HCEC 1CT (cell line): ENCODE data around the gene FGF14.
A peak's percentile ranks its signal among the peaks of the same experiment; 100 is the strongest.

Experiments
- DNase-seq: peaks from one replicate; pipeline ENCODE4 v3.0.0-alpha.2; 2017

The FGF14 gene

DNA sequence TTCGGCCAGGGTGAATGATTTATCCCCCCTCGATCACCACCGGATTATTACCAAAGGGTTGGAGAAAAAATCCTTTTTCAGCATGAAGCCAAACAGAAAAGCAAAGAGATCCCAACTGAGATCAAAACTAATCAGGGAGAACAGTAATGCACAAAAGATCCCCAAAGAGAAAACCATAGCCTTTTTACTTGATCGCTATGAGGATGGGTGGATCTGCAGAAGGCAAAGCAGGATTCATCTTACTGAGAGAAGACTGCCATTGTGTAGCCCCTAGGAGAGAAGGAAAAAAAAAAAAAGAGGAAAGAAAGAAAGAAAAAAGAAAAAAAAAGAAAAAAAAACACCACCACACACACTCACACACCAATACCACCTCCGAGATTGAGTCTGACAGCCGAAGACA lies at the start of gene FGF14:
TSS of gene FGF14 (minus strand) at position 283 of the 400 bp plus-strand sequence.
- peak; percentile 4 for DNase-seq

DNA sequence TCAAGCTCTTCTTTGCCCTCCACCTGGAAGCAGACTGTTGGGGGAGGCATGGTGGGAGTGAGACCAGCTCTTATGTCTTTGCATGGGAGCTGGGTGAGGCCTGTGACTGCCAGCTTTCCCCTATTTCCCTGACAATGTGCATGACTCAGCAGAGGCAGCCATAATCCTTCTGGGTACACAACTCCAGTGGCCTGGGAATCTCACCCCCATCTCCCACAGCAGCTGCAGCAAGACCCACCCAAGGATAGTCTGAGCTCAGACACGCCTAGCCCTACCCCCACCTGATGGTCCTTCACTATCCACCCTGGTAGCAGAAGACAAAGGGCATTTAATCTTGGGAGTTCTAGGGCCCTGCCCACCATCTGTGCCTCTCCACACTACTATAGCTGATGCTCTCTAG lies 41.4 kb upstream of the FGF14 start:
- DNase-seq = no peak

GRCh38 chr13:102441085-102441484 lies 39.2 kb upstream of the FGF14 start:
- DNase-seq = no peak

- DNase-seq = no peak
Measured at GRCh38 chr13:102440259-102440936, 38.5 kb upstream of the FGF14 start.

DNA sequence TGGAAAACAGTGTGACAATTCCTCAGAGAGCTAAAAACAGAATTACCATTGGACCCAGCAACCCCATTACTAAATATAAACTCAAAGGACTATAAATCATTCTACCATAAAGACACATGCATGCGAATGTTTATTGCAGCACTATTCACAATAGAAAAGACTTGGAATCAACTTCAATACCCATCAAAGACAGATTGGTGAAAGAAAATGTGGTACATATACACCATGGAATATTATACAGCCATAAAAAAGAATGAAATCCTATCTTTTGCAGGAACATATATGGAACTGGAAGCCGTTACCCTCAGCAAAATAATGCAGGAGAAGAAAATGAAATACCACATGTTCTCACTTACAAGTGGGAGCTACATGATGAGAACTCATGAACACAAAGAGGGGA lies 20.8 kb upstream of the FGF14 start:
- no peak for DNase-seq

- no peak for DNase-seq
Measured at GRCh38 chr13:102405499-102406100, 3.8 kb upstream of the FGF14 start.

GRCh38 chr13:102402290-102402689 lies 442 bp upstream of the FGF14 start:
- peak; percentile 77 for DNase-seq

- DNase-seq = peak; percentile 37
Measured at GRCh38 chr13:102401265-102401664, 583 bp downstream of the FGF14 start.

DNA sequence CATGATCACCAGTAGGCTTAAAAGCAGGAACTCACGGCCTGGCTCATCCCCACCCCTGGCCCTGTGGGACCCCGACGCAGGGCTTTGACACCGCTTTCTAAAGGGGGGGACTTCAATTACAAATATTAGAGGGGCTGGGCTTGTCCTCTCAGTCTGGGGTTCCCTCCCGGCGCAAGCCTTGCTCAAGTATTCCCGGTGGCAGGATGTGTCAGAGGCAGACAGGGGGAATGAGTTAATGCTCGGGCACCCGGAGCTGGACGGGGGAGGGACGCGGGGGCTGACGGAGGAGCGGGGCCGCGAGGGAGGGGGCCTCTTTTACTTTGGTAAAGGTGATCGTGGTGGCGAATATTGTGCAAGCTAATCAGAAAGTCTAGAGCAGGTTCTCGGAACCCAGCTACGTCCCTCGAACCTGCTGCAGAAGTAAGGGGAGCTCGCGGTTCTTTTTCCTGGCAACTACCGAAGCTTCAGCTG lies 1.1 kb downstream of the FGF14 start:
- peak; percentile 24 for DNase-seq

DNA sequence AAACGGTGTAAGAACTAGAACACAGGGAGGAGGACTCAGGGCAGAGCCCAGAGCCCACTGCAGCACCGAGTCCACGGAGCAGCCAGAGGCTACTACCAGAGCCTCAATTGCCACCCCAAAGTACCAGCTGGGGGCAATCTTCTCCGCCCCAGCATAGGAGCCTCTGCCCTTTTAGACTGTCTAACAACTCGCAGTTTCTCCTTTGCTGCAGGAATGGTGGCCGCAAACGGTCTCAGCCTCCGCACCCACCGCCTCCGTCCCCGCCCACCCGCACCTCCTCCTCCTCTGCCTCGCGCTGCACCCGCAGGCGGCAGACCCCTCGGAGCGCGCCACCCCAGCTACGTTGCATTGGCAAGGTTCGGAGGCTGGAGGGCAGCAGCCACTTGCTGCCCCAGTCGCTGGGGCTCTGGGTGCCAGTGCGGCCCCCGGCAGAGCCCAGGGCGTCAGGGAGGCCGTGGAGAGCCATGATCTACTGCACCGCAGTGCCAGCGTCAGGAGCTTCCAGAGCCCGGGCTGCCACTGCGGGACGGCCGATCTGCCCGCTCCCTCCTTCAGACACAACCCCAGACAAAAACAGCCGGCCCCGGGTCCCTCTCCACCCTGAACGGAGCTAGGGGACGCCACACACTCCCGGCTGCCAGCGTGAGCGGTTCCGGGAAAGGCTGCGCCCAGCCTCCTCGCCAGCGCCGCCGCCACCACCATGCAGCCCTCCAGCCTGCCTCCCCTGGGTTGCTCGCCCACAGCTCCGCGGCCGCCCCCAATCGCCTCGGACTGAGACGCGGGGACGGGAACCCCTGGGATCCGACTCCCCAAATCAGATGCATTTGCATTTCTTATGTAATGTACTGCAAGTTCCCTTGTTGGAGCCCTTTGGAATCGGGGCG lies 1.8 kb downstream of the FGF14 start:
- no peak for DNase-seq

GRCh38 chr13:102395939-102396338 lies 5.9 kb downstream of the FGF14 start:
- DNase-seq = no peak

DNA sequence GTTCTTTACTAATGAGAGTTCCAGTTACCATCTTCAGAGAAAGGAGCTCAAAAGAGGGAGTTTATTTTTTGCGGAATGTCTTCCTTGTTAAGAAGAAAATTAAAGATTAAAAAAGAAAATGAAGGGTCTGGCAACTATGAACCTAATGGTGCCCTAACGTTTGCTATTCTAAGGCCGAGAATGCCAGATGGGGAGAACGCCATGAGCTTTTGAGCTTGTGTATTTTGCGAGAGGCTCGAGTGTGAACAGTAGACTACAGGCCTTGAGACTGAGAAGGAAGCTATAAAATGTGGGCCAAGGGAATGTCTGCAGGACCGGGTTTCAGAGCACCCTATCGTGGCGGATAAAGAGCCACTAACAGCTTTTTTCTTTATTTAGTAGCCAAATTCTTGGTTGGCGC lies 6.7 kb downstream of the FGF14 start:
- DNase-seq = no peak

GRCh38 chr13:102394158-102395053 lies 7.4 kb downstream of the FGF14 start:
- peak; percentile 88 for DNase-seq

DNA sequence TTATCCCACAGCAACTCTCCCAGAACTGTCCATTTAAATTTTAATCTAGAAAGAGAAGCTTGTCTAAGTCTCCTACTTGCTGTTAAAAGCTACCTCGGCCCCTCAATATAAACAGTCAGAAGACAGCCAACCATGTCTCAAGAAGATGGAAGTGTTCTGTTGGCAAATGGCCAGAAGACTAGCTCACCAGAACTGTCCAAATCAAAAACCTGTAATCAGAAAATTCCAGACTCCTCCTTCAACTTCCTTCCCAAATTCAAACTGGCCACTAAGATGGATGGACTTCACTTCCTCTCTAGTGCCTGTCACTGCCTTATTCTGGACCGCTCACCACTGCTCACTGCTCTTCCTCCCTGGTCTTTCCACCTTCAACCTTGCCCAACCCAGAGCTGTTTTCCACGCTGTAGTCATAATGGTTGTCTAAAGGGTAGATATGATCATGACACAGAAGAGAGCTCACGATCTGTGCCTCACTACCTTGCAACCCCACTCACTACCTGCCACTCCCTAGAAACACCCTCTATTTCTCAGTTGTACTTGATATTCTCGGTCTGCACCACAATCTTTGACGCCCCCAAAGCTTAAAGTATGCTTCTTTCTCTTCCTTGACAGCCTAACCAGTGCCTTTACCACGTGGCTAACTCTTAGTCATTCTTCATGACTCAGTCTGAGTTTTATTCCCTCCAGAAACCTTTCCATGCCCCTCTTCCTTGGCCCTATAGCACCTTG lies 9.2 kb downstream of the FGF14 start:
- DNase-seq = peak; percentile 8

DNA sequence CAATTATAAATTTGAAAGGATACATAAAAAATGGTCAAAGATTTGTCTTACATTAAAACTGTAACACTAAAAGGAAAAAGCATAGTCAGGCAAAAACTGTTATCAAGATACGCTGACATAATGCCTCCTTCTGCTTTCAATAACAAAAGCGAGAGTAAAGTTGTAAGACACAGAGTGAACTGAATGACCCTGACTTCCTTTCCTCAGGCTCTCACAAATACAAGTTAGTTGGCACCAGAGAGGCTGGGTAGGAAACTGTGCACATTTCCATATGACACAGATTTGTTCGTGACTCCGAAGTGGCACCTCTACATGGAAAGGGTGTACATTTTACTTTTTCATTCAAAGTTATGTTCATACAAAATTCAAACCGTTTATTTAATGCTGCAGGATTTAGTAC lies 15.4 kb downstream of the FGF14 start:
- no peak for DNase-seq

DNA sequence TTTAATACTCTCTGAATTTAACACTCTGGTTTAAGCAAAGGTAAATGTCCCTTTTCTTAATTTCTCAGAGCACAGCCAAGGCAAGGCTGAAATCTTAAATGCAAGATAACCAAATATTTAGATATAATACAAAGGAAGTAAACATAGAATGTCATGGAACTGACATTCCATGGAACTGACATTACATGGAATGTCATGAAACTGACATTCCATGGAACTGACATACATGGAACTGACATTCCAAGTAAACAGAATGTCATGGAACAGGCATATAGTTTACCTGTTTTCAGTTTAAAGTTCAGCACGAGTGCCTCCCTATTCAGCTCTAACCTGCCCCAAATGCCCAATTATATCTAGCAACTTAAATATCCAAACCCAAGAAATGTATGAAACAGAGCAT lies 21.8 kb downstream of the FGF14 start:
- no peak for DNase-seq

DNA sequence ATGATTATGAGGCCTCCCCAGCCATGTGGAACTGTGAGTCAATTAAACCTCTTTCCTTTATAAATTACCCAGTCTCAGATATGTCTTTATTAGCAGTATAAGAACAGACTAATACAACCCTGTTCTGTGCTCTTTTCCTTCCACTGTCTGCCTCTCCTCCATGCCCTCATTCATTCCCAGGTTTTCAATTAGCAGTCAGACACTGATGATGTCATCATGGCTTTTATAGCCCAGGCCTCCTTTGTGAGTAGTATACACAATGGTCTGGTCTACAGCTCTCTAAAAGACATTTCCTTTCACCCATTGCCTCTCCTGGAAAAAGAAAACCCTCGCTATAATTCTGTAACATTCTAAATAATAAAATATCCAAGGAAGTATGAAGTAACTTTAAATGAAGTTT lies 25.5 kb downstream of the FGF14 start:
- DNase-seq = no peak

- DNase-seq = no peak
Measured at GRCh38 chr13:102374726-102375125, 27.1 kb downstream of the FGF14 start.

- DNase-seq = no peak
Measured at GRCh38 chr13:102374233-102374632, 27.6 kb downstream of the FGF14 start.

- no peak for DNase-seq
Measured at GRCh38 chr13:102373221-102373620, 28.6 kb downstream of the FGF14 start.

- no peak for DNase-seq
Measured at GRCh38 chr13:102369302-102369701, 32.5 kb downstream of the FGF14 start.

DNA sequence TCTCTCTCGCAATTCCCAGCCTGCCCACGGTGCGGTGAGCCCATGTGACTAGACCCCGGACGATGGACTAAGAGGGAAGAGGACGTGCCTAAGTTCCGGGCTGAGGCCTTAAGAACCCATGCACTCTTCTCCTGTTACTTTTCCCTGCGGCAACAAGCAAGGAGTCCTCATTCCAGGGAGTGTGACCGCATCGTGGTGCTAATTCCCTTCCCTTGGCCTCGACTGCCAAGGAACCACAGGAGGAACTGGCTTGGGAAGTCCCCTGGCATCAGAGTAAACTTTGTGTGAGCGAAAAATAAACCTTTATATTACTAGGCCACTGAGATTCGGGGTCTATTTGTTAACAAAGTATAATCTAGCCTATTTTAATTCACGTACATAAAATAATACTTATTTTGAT lies 34.0 kb downstream of the FGF14 start:
- no peak for DNase-seq
